H1 (cell line): ENCODE data around the gene TNNI2. TPM values are rescaled to one million over a fixed set of nuclear protein-coding genes. Genes with fewer than 3 reads are reported as not detected.

Source experiments
- CTCF ChIA-PET: fragments of 300-600 bp; sonication (Branson Sonifier 250); formaldehyde crosslinking; loops from one replicate; lab custom pipeline; 2021; ENCODE audit not compliant: partially characterized antibody; lab: Charles Lee
- POLR2A ChIA-PET: fragments of 300-600 bp; sonication (Branson Sonifier 250); formaldehyde crosslinking; loops from one replicate; lab custom pipeline; 2021; ENCODE audit warnings: inconsistent platforms; ENCODE audit not compliant: partially characterized antibody; lab: Charles Lee
- DNase-seq, 2 experiments: peaks; one replicate each; pipeline versions ENCODE4 v3.0.0 to v3.0.0-alpha.2; 2010 to 2022; ENCODE audit warnings: low spot score in 2 of 2, low read depth in 1 of 2, mixed read lengths in 1 of 2
- FAIRE-seq: peaks from 2 replicates; lab custom pipeline; 2011; peaks lifted over from hg19 to GRCh38; lab: Jason Lieb, UNC
- H2AFZ ChIP-seq: 2 replicates; pipeline ENCODE4 v1.8.1; 2012; ENCODE audit warnings: low read length, inconsistent platforms
- H2AK5ac ChIP-seq: 2 replicates; pipeline ENCODE4 v1.6.1; 2013; ENCODE audit warnings: low read depth, low read length
- H2BK120ac ChIP-seq: replicated peaks from 2 replicates; pipeline ENCODE3; 2013; ENCODE audit warnings: low read depth, low read length, inconsistent platforms
- H2BK12ac ChIP-seq: 2 replicates; pipeline ENCODE4 v1.6.1; 2013; ENCODE audit warnings: low read depth, low read length
- H2BK15ac ChIP-seq: 2 replicates; pipeline ENCODE4 v1.6.1; 2013; ENCODE audit warnings: low read length
- H2BK20ac ChIP-seq: 2 replicates; pipeline ENCODE4 v1.6.1; 2013; ENCODE audit warnings: low read length
- H2BK5ac ChIP-seq: 2 replicates; pipeline ENCODE4 v1.6.1; 2013; ENCODE audit warnings: low read depth, low read length
- H3K14ac ChIP-seq: 2 replicates; pipeline ENCODE4 v1.6.1; 2013; ENCODE audit warnings: inconsistent platforms; ENCODE audit not compliant: insufficient read length
- H3K18ac ChIP-seq: 2 replicates; pipeline ENCODE4 v1.6.1; 2013; ENCODE audit warnings: low read length; ENCODE audit errors: extremely low read depth
- H3K23ac ChIP-seq: 2 replicates; pipeline ENCODE4 v1.6.1; 2013; ENCODE audit warnings: inconsistent platforms; ENCODE audit not compliant: insufficient read length
- H3K23me2 ChIP-seq: 2 replicates; pipeline ENCODE4 v1.6.1; 2013; ENCODE audit warnings: low read depth, low read length
- H3K27ac ChIP-seq: 2 replicates; pipeline ENCODE4 v1.6.1; 2011; ENCODE audit warnings: low read depth, low read length, inconsistent platforms
- H3K27me3 ChIP-seq, 4 experiments: replicated peaks in 1 of 4; 1 replicate in 1 of 4; 2 replicates in 3 of 4; pipeline versions ENCODE4 v1.6.1 to v1.8.1; 2011 to 2013; ENCODE audit warnings: low read length in 3 of 4, mild to moderate bottlenecking in 3 of 4, inconsistent platforms in 2 of 4, mixed read lengths in 2 of 4, moderate library complexity in 1 of 4; ENCODE audit not compliant: control insufficient read depth in 3 of 4, insufficient read depth in 3 of 4; ENCODE audit errors: extremely low read depth in 1 of 4
- H3K36me3 ChIP-seq, 4 experiments: 2 replicates each; pipeline versions ENCODE4 v1.6.1 to v1.8.1; 2011 to 2013; ENCODE audit warnings: mild to moderate bottlenecking in 4 of 4, low read length in 3 of 4, moderate library complexity in 2 of 4, control low read depth in 1 of 4, inconsistent platforms in 1 of 4; ENCODE audit not compliant: insufficient read depth in 4 of 4, control insufficient read depth in 2 of 4
- H3K4ac ChIP-seq: replicated peaks from 2 replicates; pipeline ENCODE3; 2013; ENCODE audit warnings: low read length, low read depth, mixed read lengths, inconsistent platforms; ENCODE audit not compliant: insufficient read length
- H3K4me1 ChIP-seq, 4 experiments: replicated peaks in 1 of 4; 1 replicate in 1 of 4; 2 replicates in 3 of 4; pipeline versions ENCODE4 v1.6.1 to v1.8.1; 2011 to 2013; ENCODE audit warnings: low read length in 3 of 4, inconsistent platforms in 2 of 4, mixed read lengths in 1 of 4; ENCODE audit not compliant: insufficient read depth in 4 of 4, control insufficient read depth in 3 of 4
- H3K4me2 ChIP-seq, 2 experiments: 2 replicates each; pipeline versions ENCODE4 v1.6.1 to v1.8.1; 2011 to 2013; ENCODE audit warnings: low read depth in 2 of 2, low read length in 2 of 2, control low read depth in 1 of 2, inconsistent platforms in 1 of 2, mild to moderate bottlenecking in 1 of 2; ENCODE audit not compliant: insufficient read depth in 1 of 2
- H3K4me3 ChIP-seq, 4 experiments: fragments of 200-600, 300-600 bp in 1 of 4; sonication (generic), shearing (Covaris generic), sonication (Bioruptor Twin) in 1 of 4; 2 replicates each; pipeline versions ENCODE4 v1.5.1 to v1.8.1; 2011 to 2016; ENCODE audit warnings: low read length in 4 of 4, low read depth in 3 of 4, control low read depth in 2 of 4, inconsistent platforms in 2 of 4, mild to moderate bottlenecking in 2 of 4, mixed read lengths in 1 of 4, moderate library complexity in 1 of 4; ENCODE audit not compliant: insufficient read depth in 2 of 4; ENCODE audit errors: extremely low read depth in 1 of 4
- H3K56ac ChIP-seq: replicated peaks from 2 replicates; pipeline ENCODE3; 2013; ENCODE audit warnings: low read depth, mild to moderate bottlenecking, mixed read lengths, low read length, inconsistent platforms; ENCODE audit not compliant: insufficient read length
- H3K79me1 ChIP-seq: 2 replicates; pipeline ENCODE4 v1.6.1; 2013; ENCODE audit warnings: low read depth, low read length, control low read depth
- H3K79me2 ChIP-seq, 2 experiments: 2 replicates each; pipeline versions ENCODE4 v1.6.1 to v1.8.1; 2012 to 2013; ENCODE audit warnings: low read length in 2 of 2, mild to moderate bottlenecking in 2 of 2, inconsistent platforms in 1 of 2; ENCODE audit not compliant: insufficient read depth in 2 of 2, control insufficient read depth in 1 of 2
- H3K9ac ChIP-seq, 4 experiments: replicated peaks in 1 of 4; 1 replicate in 1 of 4; 2 replicates in 3 of 4; pipeline versions ENCODE4 v1.6.1 to v1.8.1; 2011 to 2013; ENCODE audit warnings: low read depth in 3 of 4, low read length in 3 of 4, control low read depth in 2 of 4, mild to moderate bottlenecking in 2 of 4, moderate library complexity in 2 of 4, inconsistent platforms in 1 of 4; ENCODE audit errors: extremely low read depth in 1 of 4
- H3K9me3 ChIP-seq, 2 experiments: 2 replicates each; pipeline versions ENCODE4 v1.6.1 to v1.8.1; 2012 to 2013; ENCODE audit warnings: mild to moderate bottlenecking in 2 of 2, moderate library complexity in 2 of 2, control low read depth in 1 of 2, inconsistent platforms in 1 of 2, low read depth in 1 of 2, low read length in 1 of 2, mixed read lengths in 1 of 2; ENCODE audit not compliant: insufficient read depth in 2 of 2
- H4K20me1 ChIP-seq, 2 experiments: replicated peaks in 1 of 2; 2 replicates each; pipeline versions ENCODE3 to v1.8.1; 2011 to 2013; ENCODE audit warnings: inconsistent platforms in 2 of 2, low read length in 2 of 2, mild to moderate bottlenecking in 1 of 2; ENCODE audit not compliant: insufficient read depth in 2 of 2, control insufficient read depth in 1 of 2
- H4K5ac ChIP-seq: 2 replicates; pipeline ENCODE4 v1.6.1; 2013; ENCODE audit warnings: low read length, low read depth, mixed read lengths, inconsistent platforms; ENCODE audit not compliant: insufficient read length
- H4K8ac ChIP-seq: 2 replicates; pipeline ENCODE4 v1.8.0; 2013; ENCODE audit warnings: mild to moderate bottlenecking, moderate library complexity, low read length, inconsistent platforms; ENCODE audit not compliant: insufficient read depth; ENCODE audit errors: extremely low read depth
- H4K91ac ChIP-seq: replicated peaks from 2 replicates; pipeline ENCODE3; 2013; ENCODE audit warnings: low read length, mixed read lengths, inconsistent platforms; ENCODE audit not compliant: insufficient read length
- BRCA1 ChIP-seq: IDR thresholded peaks from 2 replicates; pipeline ENCODE4 v1.6.1; 2012; ENCODE audit warnings: low read depth, low read length, improper control_type of control experiment
- CBX5 ChIP-seq: fragments of 300-800, 300-1000 bp; sonication (generic); IDR thresholded peaks from 2 replicates; pipeline ENCODE4 v1.7.1; 2016; ENCODE audit warnings: antibody characterized with exemption, low read length, low read depth
- CTBP2 ChIP-seq: IDR thresholded peaks from 2 replicates; pipeline ENCODE4 v1.7.0; 2011; ENCODE audit warnings: borderline replicate concordance, mild to moderate bottlenecking, moderate library complexity, mixed read lengths, low read length; ENCODE audit not compliant: insufficient read depth, insufficient read length
- MAFK ChIP-seq: IDR thresholded peaks from 2 replicates; pipeline ENCODE4 v1.6.1; 2012; ENCODE audit warnings: low read depth, mild to moderate bottlenecking, improper control_type of control experiment, low read length
- POLR2A ChIP-seq, 2 experiments: IDR thresholded peaks; 1 replicate in 1 of 2; 2 replicates in 1 of 2; pipeline ENCODE4 v1.6.1; 2011; ENCODE audit warnings: low read depth in 2 of 2, low read length in 2 of 2, mild to moderate bottlenecking in 2 of 2; ENCODE audit errors: control extremely low read depth in 1 of 2
- RBBP5 ChIP-seq: IDR thresholded peaks from 2 replicates; pipeline ENCODE4 v1.7.1; 2012; ENCODE audit warnings: low read depth, mild to moderate bottlenecking, inconsistent platforms, low read length, moderate library complexity, borderline replicate concordance
- RFX5 ChIP-seq: IDR thresholded peaks from 2 replicates; pipeline ENCODE4 v1.6.1; 2011; ENCODE audit warnings: low read depth, low read length, improper control_type of control experiment, borderline replicate concordance
- SAP30 ChIP-seq: fragments of 300-600 bp; sonication (generic); IDR thresholded peaks from 2 replicates; pipeline ENCODE4 v1.7.1; 2012; ENCODE audit warnings: low read length, moderate library complexity, mild to moderate bottlenecking, inconsistent platforms; ENCODE audit not compliant: insufficient read depth, insufficient replicate concordance
- SIRT6 ChIP-seq: IDR thresholded peaks from one replicate; pipeline ENCODE4 v1.7.1; 2012; ENCODE audit warnings: low read length, inconsistent platforms
- SIX5 ChIP-seq: IDR thresholded peaks from 2 replicates; pipeline ENCODE4 v1.6.1; 2011; ENCODE audit warnings: mild to moderate bottlenecking, low read depth, low read length
- SP1 ChIP-seq: IDR thresholded peaks from 2 replicates; pipeline ENCODE4 v1.6.1; 2011; ENCODE audit warnings: low read depth, low read length
- TAF7 ChIP-seq: optimal IDR thresholded peaks from 2 replicates; pipeline ENCODE3; 2011; ENCODE audit warnings: low read depth, mild to moderate bottlenecking, inconsistent platforms, low read length, moderate library complexity, borderline replicate concordance
- TEAD4 ChIP-seq: IDR thresholded peaks from 2 replicates; pipeline ENCODE4 v1.6.1; 2012; ENCODE audit warnings: low read depth, low read length, inconsistent platforms, mixed read lengths
- YY1 ChIP-seq: IDR thresholded peaks from 2 replicates; pipeline ENCODE4 v1.6.1; 2011; ENCODE audit warnings: low read depth, mild to moderate bottlenecking, low read length
- WGBS, 2 experiments: shearing (Covaris generic) in 1 of 2; methylation state at CpG; one replicate each; pipeline versions ENCODE4 v1.1.6 to v1.1.7; 2013 to 2015; ENCODE audit warnings: low lambda C conversion rate in 2 of 2, mixed read lengths in 2 of 2, inconsistent platforms in 1 of 2, low coverage in 1 of 2, missing lambda C conversion rate in 1 of 2; ENCODE audit not compliant: insufficient replicate concordance in 2 of 2, insufficient coverage in 1 of 2, insufficient read length in 1 of 2; ENCODE audit errors: extremely low coverage in 1 of 2, missing lambda C conversion rate in 1 of 2; 5-methylcytosine and 5-hydroxymethylcytosine counted together
- polyA plus RNA-seq, 7 experiments: library from polyadenylated mRNA; depleted of rRNA in 3 of 7; stranded (reverse) in 5 of 7; unstranded in 2 of 7; fragments of >200 nt in 5 of 7; fragments of 200-250 nt in 2 of 7; gene quantifications; 1 replicate in 5 of 7; 2 replicates in 1 of 7; 4 replicates in 1 of 7; pipeline versions ENCODE4 v1.2.1 to v1.2.3, GENCODE V29; 2011 to 2013; ENCODE audit warnings: missing spikeins in 2 of 7, mixed read lengths in 2 of 7
- total RNA-seq: library from RNA; stranded (reverse); fragmentation: NEBNext Ultra II Directional; extraction: Animal tissue kit (Norgen Biotek cat#: 25700); gene quantifications from 2 replicates; pipeline ENCODE4 v1.2.1, GENCODE V29; 2021

Gene TNNI2
- total and polyA plus RNA-seq, 2 of the 8 experiments (the other 6 are each of a cell fraction or from before 2014, with no cell fraction given) = not detected

GRCh38 chr11:1856306-1857005 is 17.7 kb downstream of the TNNI2 start:
- Histone ChIP-seq H3K4me2 (no peak overlapping the region), H3K27me3 (no peaks in the 10 kb centered on the region; a peak in 1 of 7 replicates), H4K8ac (no peak overlapping the region), H3K9me3 (no peaks in the 10 kb centered on the region), H3K23me2 (peaks cover 5% of the 10 kb centered on the region; the same call in 1 of the 2 replicates), H3K18ac (no peak overlapping the region), H3K23ac (no peak overlapping the region), H3K79me1 (no peaks in the 10 kb centered on the region), H3K4ac (no peak overlapping the region), H2BK20ac (no peak overlapping the region), H3K14ac (no peak overlapping the region), H3K4me1 (0 out of 7 replicates have a peak, but pooled peaks cover 0 to 3% (median 0%) of the 10 kb centered on the region in 4 experiments), H2BK120ac (no peak overlapping the region), H2BK5ac (no peak overlapping the region), H2AK5ac (no peak overlapping the region), H3K36me3 (no peaks in the 10 kb centered on the region), H3K56ac (no peak overlapping the region), H2BK15ac (no peak overlapping the region), H2AFZ (no peak overlapping the region), H4K91ac (no peak overlapping the region), H2BK12ac (no peak overlapping the region), H3K9ac (no peak overlapping the region), H3K79me2 (no peaks in the 10 kb centered on the region), H3K4me3 (no peak overlapping the region), H4K5ac (no peak overlapping the region), H4K20me1 (no peaks in the 10 kb centered on the region), H3K27ac (no peak overlapping the region)
- CTCF ChIA-PET = interaction anchor here (0.6 to 15.7 kb wide), 10 partner anchors 9 to 297 kb away, joined by 3 to 232 read pairs (median 6); no protein-coding TSS in a partner anchor
- FAIRE-seq (no peak), DNase-seq (no peak)
- WGBS, 2 experiments = 86% methylated on average over 10 of the region's 13 CpGs; no CpG with 5 or more reads in 1 of the 2 experiments
- POLR2A ChIA-PET = interaction anchor here (1.0 kb wide), 1 partner anchor 22 kb away, joined by 4 read pairs; no protein-coding TSS in a partner anchor
- TF ChIP-seq YY1 (no peak), TEAD4 (no peak), POLR2A (IDR thresholded peaks at IDR 0.05; ENCODE audit: control extremely low read depth in 1 of 2, low read depth in 2 of 2, low read length in 2 of 2) (no peak), SAP30 (no peak), TAF7 (no peak), SIRT6 (no peak), BRCA1 (no peak), SIX5 (no peak), SP1 (no peak), CBX5 (no peak), RBBP5 (no peak), RFX5 (no peak), CTBP2 (no peak), MAFK (no peak)
